GM12872 (cell line): Measurements from ENCODE around the gene ZNF8.

Experiments used
- TF ChIP-seq, protein P1 (sequence below): IDR thresholded peaks from 3 replicates; pipeline ENCODE4 v1.5.1; 2011; ENCODE audit warnings: low read depth, mild to moderate bottlenecking, low read length, moderate library complexity; ENCODE audit not compliant: insufficient read depth

ZNF8 gene

DNA sequence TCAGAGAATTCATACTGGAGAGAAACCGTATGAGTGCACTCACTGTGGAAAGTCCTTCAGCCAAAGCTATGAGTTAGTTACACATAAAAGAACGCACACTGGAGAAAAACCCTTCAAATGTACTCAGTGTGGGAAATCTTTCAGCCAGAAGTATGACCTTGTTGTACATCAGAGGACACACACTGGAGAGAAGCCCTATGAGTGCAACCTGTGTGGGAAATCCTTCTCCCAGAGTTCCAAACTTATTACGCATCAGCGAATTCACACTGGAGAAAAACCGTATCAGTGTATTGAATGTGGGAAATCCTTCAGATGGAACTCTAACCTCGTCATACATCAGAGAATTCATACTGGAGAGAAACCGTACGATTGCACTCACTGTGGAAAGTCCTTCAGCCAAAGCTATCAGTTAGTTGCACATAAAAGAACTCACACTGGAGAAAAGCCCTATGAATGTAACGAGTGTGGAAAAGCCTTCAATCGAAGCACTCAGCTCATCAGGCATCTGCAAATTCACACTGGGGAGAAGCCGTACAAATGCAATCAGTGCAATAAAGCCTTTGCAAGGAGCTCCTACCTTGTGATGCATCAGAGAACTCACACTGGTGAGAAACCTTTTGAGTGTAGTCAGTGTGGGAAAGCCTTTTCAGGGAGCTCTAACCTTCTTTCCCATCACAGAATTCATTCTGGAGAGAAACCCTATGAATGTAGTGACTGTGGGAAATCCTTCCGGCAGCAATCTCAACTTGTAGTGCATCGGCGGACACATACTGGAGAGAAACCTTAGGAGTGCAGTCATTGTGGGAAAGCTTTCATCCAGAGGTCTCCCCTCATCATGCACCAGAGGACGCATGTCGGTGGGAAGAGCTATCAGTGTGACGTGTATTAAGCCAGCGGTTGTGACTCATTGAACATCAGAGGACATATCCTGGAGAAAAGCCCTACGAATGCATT lies 16.5 kb upstream of the ZNF8 start:
- TF ChIP-seq, protein P1, sequence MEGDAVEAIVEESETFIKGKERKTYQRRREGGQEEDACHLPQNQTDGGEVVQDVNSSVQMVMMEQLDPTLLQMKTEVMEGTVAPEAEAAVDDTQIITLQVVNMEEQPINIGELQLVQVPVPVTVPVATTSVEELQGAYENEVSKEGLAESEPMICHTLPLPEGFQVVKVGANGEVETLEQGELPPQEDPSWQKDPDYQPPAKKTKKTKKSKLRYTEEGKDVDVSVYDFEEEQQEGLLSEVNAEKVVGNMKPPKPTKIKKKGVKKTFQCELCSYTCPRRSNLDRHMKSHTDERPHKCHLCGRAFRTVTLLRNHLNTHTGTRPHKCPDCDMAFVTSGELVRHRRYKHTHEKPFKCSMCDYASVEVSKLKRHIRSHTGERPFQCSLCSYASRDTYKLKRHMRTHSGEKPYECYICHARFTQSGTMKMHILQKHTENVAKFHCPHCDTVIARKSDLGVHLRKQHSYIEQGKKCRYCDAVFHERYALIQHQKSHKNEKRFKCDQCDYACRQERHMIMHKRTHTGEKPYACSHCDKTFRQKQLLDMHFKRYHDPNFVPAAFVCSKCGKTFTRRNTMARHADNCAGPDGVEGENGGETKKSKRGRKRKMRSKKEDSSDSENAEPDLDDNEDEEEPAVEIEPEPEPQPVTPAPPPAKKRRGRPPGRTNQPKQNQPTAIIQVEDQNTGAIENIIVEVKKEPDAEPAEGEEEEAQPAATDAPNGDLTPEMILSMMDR: no peak

DNA sequence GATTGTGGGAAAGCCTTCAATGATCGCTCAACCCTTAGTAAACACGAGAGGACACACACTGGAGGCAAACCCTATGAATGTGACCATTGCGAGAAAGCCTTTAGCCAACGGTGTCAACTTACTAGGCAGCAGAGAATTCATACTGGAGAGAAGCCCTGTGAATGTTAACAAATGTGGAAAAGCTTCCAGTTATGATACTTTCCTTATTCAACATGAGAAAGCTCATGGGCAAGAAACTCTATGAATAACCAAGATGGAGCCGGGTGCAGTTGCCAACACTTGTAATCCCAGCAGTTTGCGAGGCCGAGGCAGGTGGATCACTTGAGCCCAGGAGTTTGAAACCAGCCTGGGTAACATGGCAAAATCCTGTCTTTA lies 15.8 kb upstream of the ZNF8 start:
- TF ChIP-seq, protein P1: no peak

DNA sequence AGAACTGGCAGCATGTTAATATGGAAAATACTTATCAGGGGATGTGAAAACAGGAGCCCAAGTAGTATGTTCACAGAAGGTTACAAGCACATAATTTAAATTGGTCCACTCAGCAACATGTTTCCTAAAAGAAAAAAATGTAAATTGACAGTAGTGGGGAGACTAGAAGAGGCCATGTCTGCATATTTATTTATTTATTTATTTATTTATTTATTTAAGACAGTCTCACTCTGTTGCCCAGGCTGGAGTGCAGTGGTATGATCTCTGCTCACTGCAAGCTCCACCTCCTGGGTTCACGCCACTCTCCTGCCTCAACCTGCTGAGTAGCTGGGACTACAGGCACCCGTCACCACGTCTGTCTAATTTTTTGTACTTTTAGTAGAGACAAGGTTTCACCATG lies 13.7 kb upstream of the ZNF8 start:
- TF ChIP-seq, protein P1: no peak

DNA sequence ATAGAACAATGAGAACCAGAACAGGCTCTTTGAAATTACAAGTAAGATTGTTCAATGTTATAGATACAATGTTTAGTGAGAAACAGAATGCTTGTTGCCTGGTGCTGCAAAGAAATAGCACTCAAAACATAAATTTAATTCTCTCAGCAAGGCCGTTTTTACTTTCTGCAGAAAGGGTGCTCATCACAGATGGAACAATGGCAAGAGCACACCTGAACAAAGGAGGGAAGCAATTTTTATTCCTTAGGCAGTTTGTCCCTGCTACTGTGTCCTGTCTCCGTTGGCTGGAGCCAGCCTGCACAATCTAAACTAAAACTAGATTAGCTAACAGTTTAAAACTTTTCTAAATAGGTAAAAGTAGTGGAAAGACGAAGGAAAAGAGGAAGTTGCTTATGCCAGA lies 10.4 kb upstream of the ZNF8 start:
- TF ChIP-seq, protein P1: no peak

DNA sequence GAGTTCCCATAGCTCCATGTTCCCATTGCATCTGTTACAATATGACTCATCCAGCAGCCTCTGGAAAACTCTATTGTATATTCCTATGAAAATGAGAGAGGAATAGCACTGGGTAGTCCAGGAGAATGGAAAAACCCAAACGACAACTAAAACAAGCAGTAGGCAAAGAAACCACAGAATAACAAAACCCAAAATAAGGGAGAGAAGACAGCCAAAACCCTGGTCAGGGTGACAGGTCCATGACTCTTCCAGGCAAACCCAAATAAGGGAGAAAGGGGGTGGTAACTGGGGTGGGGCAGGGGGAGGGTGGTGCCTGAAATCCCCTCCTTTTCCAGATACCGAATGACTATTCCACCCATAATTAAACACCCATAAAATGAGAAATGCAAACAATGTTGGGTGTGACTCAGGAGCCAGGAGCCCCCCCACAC lies 4.0 kb upstream of the ZNF8 start:
- TF ChIP-seq, protein P1: no peak

DNA sequence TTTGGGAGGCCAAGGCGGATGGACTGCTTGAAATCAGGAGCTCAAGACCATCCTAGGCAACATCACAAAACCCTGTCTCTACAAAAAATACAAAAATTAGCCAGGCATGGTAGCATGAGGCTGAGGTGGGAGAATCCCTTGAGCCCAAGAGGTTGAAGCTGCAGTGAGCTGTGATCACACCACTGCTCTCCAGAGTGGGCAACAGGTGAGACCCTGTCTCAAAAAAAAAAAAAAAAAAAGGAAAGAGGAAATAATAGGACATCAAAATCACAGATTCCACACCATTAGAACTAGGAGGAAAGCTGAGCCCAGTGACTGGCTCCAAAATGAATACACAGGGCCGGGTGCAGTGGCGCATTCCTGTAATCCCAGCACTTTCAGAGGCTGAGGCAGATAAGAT lies 3.2 kb upstream of the ZNF8 start:
- TF ChIP-seq, protein P1: no peak

DNA sequence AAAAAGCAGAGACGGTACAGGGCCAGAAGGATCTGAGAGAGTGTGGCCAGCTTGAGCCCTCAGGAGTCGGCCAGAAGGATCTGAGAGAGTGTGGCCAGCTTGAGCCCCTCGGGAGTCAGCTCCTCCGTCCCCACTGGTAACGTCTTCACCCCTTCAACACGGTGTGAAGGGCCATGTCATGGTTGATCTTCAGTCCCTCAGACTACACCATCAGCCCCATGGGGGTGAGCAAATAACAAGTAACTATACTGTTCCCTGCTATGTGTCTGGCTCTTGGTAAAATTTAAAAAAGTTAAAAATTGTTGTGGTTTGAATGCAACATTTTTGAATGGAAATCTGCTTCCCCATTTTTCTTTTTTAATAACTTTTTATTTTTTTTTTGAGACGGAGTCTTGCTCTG lies 1.6 kb upstream of the ZNF8 start:
- TF ChIP-seq, protein P1: no peak
